H9 (cell line): ENCODE results near the gene OTULIN. TPM values are rescaled to one million over a fixed set of nuclear protein-coding genes. Genes with fewer than 3 reads are reported as not detected.

Source experiments
- DNase-seq: peaks from one replicate; pipeline ENCODE4 v3.0.0-alpha.2; 2017
- H2AFZ ChIP-seq: one replicate; pipeline ENCODE4 v1.6.1; 2013; ENCODE audit warnings: mild to moderate bottlenecking, low read length, control low read depth, moderate library complexity
- H2AK5ac ChIP-seq: 2 replicates; pipeline ENCODE4 v1.6.1; 2013; ENCODE audit warnings: low read length, control low read depth, mixed read lengths; ENCODE audit not compliant: insufficient read length
- H2BK120ac ChIP-seq: one replicate; pipeline ENCODE4 v1.6.1; 2013; ENCODE audit warnings: low read depth, mild to moderate bottlenecking, low read length, control low read depth, inconsistent platforms; ENCODE audit not compliant: poor library complexity, severe bottlenecking
- H2BK12ac ChIP-seq: 2 replicates; pipeline ENCODE4 v1.6.1; 2013; ENCODE audit warnings: low read length, control low read depth, mixed read lengths, low read depth; ENCODE audit not compliant: insufficient read length
- H2BK15ac ChIP-seq: 2 replicates; pipeline ENCODE4 v1.6.1; 2013; ENCODE audit warnings: low read depth, low read length, control low read depth
- H2BK20ac ChIP-seq: one replicate; pipeline ENCODE4 v1.6.1; 2013; ENCODE audit warnings: low read depth, mild to moderate bottlenecking, low read length, control low read depth, inconsistent platforms; ENCODE audit not compliant: poor library complexity, severe bottlenecking
- H2BK5ac ChIP-seq: 2 replicates; pipeline ENCODE4 v1.6.1; 2013; ENCODE audit warnings: low read length, control low read depth, mixed read lengths; ENCODE audit not compliant: insufficient read length
- H3K14ac ChIP-seq: 2 replicates; pipeline ENCODE4 v1.6.1; 2013; ENCODE audit warnings: low read length, control low read depth; ENCODE audit not compliant: insufficient read depth
- H3K18ac ChIP-seq: 2 replicates; pipeline ENCODE4 v1.6.1; 2013; ENCODE audit warnings: low read depth, mild to moderate bottlenecking, mixed read lengths, low read length, control low read depth; ENCODE audit not compliant: insufficient read length
- H3K23ac ChIP-seq: 2 replicates; pipeline ENCODE4 v1.6.1; 2013; ENCODE audit warnings: low read length, control low read depth, mixed read lengths, low read depth; ENCODE audit not compliant: insufficient read length
- H3K23me2 ChIP-seq: 2 replicates; pipeline ENCODE4 v1.6.1; 2013; ENCODE audit warnings: low read depth, mild to moderate bottlenecking, mixed read lengths, low read length, control low read depth; ENCODE audit not compliant: insufficient read length, poor library complexity, severe bottlenecking
- H3K27ac ChIP-seq: 2 replicates; pipeline ENCODE4 v1.5.1; 2013; ENCODE audit warnings: low read length, control low read depth, mixed read lengths, low read depth; ENCODE audit not compliant: insufficient read length
- H3K27me3 ChIP-seq: 2 replicates; pipeline ENCODE4 v1.6.1; 2013; ENCODE audit warnings: low read length, control low read depth, inconsistent platforms; ENCODE audit not compliant: insufficient read depth
- H3K4ac ChIP-seq: 2 replicates; pipeline ENCODE4 v1.6.1; 2013; ENCODE audit warnings: low read depth, mild to moderate bottlenecking, control low read depth, inconsistent platforms, low read length, moderate library complexity
- H3K4me1 ChIP-seq: 2 replicates; pipeline ENCODE4 v1.6.1; 2013; ENCODE audit warnings: low read length, control low read depth, inconsistent platforms; ENCODE audit not compliant: insufficient read depth
- H3K4me2 ChIP-seq: 2 replicates; pipeline ENCODE4 v1.6.1; 2013; ENCODE audit warnings: low read length, control low read depth, mixed read lengths; ENCODE audit not compliant: insufficient read length, insufficient read depth
- H3K56ac ChIP-seq: 2 replicates; pipeline ENCODE4 v1.6.1; 2013; ENCODE audit warnings: low read depth, mild to moderate bottlenecking, mixed read lengths, low read length, control low read depth; ENCODE audit not compliant: insufficient read length
- H3K79me1 ChIP-seq: 2 replicates; pipeline ENCODE4 v1.6.1; 2013; ENCODE audit warnings: low read depth, mild to moderate bottlenecking, moderate library complexity, low read length, control low read depth, inconsistent platforms; ENCODE audit not compliant: insufficient read depth, poor library complexity, severe bottlenecking
- H3K79me2 ChIP-seq: 2 replicates; pipeline ENCODE4 v1.6.1; 2013; ENCODE audit warnings: low read length, control low read depth, inconsistent platforms; ENCODE audit not compliant: insufficient read depth
- H3K9ac ChIP-seq: 2 replicates; pipeline ENCODE4 v1.6.1; 2013; ENCODE audit warnings: low read length, control low read depth, mixed read lengths; ENCODE audit not compliant: insufficient read length; ENCODE audit errors: extremely low read depth
- H3K9me3 ChIP-seq: one replicate; pipeline ENCODE4 v1.6.1; 2013; ENCODE audit warnings: low read depth, low read length, inconsistent platforms; ENCODE audit not compliant: control insufficient read depth
- H3T11ph ChIP-seq: one replicate; pipeline ENCODE4 v1.6.1; 2013; ENCODE audit warnings: mild to moderate bottlenecking, low read length, control low read depth, inconsistent platforms
- H4K20me1 ChIP-seq: one replicate; pipeline ENCODE4 v1.6.1; 2013; ENCODE audit not compliant: control insufficient read depth, insufficient read length, insufficient read depth
- H4K5ac ChIP-seq: 2 replicates; pipeline ENCODE4 v1.6.1; 2013; ENCODE audit warnings: low read depth, mild to moderate bottlenecking, mixed read lengths, low read length, control low read depth; ENCODE audit not compliant: insufficient read length
- H4K8ac ChIP-seq: replicated peaks from 2 replicates; pipeline ENCODE4 v1.6.1; 2013; ENCODE audit warnings: low read length, control low read depth, mixed read lengths, low read depth; ENCODE audit not compliant: insufficient read length
- H4K91ac ChIP-seq: 2 replicates; pipeline ENCODE4 v1.6.1; 2013; ENCODE audit warnings: low read depth, mild to moderate bottlenecking, moderate library complexity, mixed read lengths, low read length, control low read depth; ENCODE audit not compliant: insufficient read length
- H3K27ac Mint-ChIP-seq, 3 experiments: 2 replicates in 2 of 3; 3 replicates in 1 of 3; pipeline ENCODE4 v1.8.0; 2020 to 2021; ENCODE audit warnings: mixed read lengths in 3 of 3, mild to moderate bottlenecking in 1 of 3, moderate library complexity in 1 of 3
- H3K27me3 Mint-ChIP-seq: 2 replicates; pipeline ENCODE4 v1.8.0; 2021; ENCODE audit warnings: low read depth, mild to moderate bottlenecking, moderate library complexity, mixed read lengths
- H3K36me3 Mint-ChIP-seq, 3 experiments: 2 replicates in 2 of 3; 3 replicates in 1 of 3; pipeline ENCODE4 v1.8.0; 2020 to 2021; ENCODE audit warnings: low read depth in 3 of 3, mixed read lengths in 3 of 3; ENCODE audit not compliant: insufficient read depth in 1 of 3
- H3K4me1 Mint-ChIP-seq, 2 experiments: 2 replicates each; pipeline ENCODE4 v1.8.0; 2020; ENCODE audit warnings: mixed read lengths in 2 of 2
- H3K4me3 Mint-ChIP-seq, 2 experiments: 2 replicates in 1 of 2; 3 replicates in 1 of 2; pipeline ENCODE4 v1.8.0; 2020 to 2021; ENCODE audit warnings: mild to moderate bottlenecking in 2 of 2, mixed read lengths in 2 of 2, moderate library complexity in 1 of 2
- H3K9me3 Mint-ChIP-seq, 2 experiments: 2 replicates in 1 of 2; 3 replicates in 1 of 2; pipeline ENCODE4 v1.8.0; 2020; ENCODE audit warnings: mild to moderate bottlenecking in 2 of 2, mixed read lengths in 2 of 2, moderate library complexity in 1 of 2
- WGBS: extraction: QIAGEN DNeasy Blood & Tissue Kit; methylation state at CpG from one replicate; pipeline ENCODE4 v1.1.7; 2013; ENCODE audit warnings: missing lambda C conversion rate, low lambda C conversion rate, mixed read lengths; ENCODE audit not compliant: insufficient read length; ENCODE audit errors: extremely low coverage; 5-methylcytosine and 5-hydroxymethylcytosine counted together
- total RNA-seq: library from RNA; stranded (reverse); gene quantifications from 2 replicates; pipeline ENCODE4 v1.2.1, GENCODE V29; 2021
- TF ChIP-seq, protein P1 (sequence below): fragments of 200-600 bp; sonication (generic); conservative IDR thresholded peaks from 3 replicates; pipeline ENCODE4 v1.8.0; 2021; ENCODE audit warnings: antibody characterized with exemption, mild to moderate bottlenecking

OTULIN gene
- total RNA-seq, 1 experiment from 2014 or later: 35.8 TPM

DNA sequence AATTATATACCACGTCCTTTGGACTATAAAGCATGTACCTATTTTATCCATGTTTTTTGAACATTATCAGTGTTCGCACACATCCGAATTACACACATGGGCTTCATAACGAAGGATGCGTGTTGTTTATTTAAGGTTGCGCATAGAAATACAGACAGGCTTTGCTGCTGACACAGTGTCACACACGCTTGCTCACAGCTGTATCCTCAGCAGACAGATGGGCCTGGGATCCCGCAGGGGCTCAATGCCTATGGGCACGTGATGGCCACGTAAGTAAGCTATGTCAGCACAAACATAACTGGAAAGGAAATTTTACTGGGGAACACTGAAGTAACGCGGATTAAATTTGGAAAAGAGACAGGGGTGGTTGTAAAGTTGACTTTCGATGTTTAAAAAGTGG lies 76.6 kb downstream of the OTULIN start:
- H3K9me3 ChIP-seq: no peaks in the 10 kb centered on the region
- H3K27me3 Mint-ChIP-seq: no peaks in the 10 kb centered on the region
- no peak overlapping the region for H3K4ac ChIP-seq
- no peak overlapping the region for H2BK120ac ChIP-seq
- no peak overlapping the region for H3K9ac ChIP-seq
- no peak overlapping the region for H4K8ac ChIP-seq
- no peak overlapping the region for H3K4me3 Mint-ChIP-seq
- H2BK15ac ChIP-seq: no peak overlapping the region
- H3K4me1 Mint-ChIP-seq: peaks cover 38 to 39% of the 10 kb centered on the region in 2 experiments
- no peak overlapping the region for H4K5ac ChIP-seq
- no peak overlapping the region for H2AK5ac ChIP-seq
- H3K23me2 ChIP-seq: no peaks in the 10 kb centered on the region
- H4K91ac ChIP-seq: no peak overlapping the region
- H3K23ac ChIP-seq: no peak overlapping the region
- H2BK20ac ChIP-seq: no peak overlapping the region
- H3K9me3 Mint-ChIP-seq: no peaks in the 10 kb centered on the region; a peak in 1 of 5 replicates
- no peak overlapping the region for H2BK5ac ChIP-seq
- no peak overlapping the region for H3K14ac ChIP-seq
- peaks cover 5% of the 10 kb centered on the region; the same call in 1 of the 2 replicates for H3K4me1 ChIP-seq
- no peaks in the 10 kb centered on the region for H3K27me3 ChIP-seq
- H2AFZ ChIP-seq: no peak overlapping the region
- no peak overlapping the region for H3K18ac ChIP-seq
- peak overlapping the region in 1 of 3 experiments; percentile 62; a peak in 2 of 7 replicates for H3K27ac Mint-ChIP-seq
- TF ChIP-seq, protein P1, sequence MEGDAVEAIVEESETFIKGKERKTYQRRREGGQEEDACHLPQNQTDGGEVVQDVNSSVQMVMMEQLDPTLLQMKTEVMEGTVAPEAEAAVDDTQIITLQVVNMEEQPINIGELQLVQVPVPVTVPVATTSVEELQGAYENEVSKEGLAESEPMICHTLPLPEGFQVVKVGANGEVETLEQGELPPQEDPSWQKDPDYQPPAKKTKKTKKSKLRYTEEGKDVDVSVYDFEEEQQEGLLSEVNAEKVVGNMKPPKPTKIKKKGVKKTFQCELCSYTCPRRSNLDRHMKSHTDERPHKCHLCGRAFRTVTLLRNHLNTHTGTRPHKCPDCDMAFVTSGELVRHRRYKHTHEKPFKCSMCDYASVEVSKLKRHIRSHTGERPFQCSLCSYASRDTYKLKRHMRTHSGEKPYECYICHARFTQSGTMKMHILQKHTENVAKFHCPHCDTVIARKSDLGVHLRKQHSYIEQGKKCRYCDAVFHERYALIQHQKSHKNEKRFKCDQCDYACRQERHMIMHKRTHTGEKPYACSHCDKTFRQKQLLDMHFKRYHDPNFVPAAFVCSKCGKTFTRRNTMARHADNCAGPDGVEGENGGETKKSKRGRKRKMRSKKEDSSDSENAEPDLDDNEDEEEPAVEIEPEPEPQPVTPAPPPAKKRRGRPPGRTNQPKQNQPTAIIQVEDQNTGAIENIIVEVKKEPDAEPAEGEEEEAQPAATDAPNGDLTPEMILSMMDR: no peak
- no peak overlapping the region for H3K4me2 ChIP-seq
- WGBS: no CpG with 5 or more reads among the region's 13 CpGs
- H4K20me1 ChIP-seq: peaks cover 2% of the 10 kb centered on the region
- no peak for DNase-seq
- H3K36me3 Mint-ChIP-seq: no peaks in the 10 kb centered on the region; a peak in 1 of 7 replicates
- H3K79me1 ChIP-seq: no peaks in the 10 kb centered on the region
- no peak overlapping the region for H3T11ph ChIP-seq
- H3K79me2 ChIP-seq: no peaks in the 10 kb centered on the region
- H2BK12ac ChIP-seq: no peak overlapping the region
- no peak overlapping the region for H3K56ac ChIP-seq
- no peak overlapping the region for H3K27ac ChIP-seq
